AG10803 (cell line): Measurements from ENCODE around the gene INPP5A.

Source experiments
- DNase-seq: peaks from one replicate; pipeline ENCODE4 v3.0.0; 2010; ENCODE audit warnings: low read depth
- H3K4me3 ChIP-seq: 2 replicates; pipeline ENCODE4 v1.5.1; 2011; ENCODE audit warnings: mild to moderate bottlenecking, low read length, control low read depth
- TF ChIP-seq, protein P1 (sequence below): conservative IDR thresholded peaks from 2 replicates; pipeline ENCODE4 v1.5.1; 2011; ENCODE audit warnings: mild to moderate bottlenecking, low read length, control low read depth, inconsistent platforms

INPP5A gene

DNA sequence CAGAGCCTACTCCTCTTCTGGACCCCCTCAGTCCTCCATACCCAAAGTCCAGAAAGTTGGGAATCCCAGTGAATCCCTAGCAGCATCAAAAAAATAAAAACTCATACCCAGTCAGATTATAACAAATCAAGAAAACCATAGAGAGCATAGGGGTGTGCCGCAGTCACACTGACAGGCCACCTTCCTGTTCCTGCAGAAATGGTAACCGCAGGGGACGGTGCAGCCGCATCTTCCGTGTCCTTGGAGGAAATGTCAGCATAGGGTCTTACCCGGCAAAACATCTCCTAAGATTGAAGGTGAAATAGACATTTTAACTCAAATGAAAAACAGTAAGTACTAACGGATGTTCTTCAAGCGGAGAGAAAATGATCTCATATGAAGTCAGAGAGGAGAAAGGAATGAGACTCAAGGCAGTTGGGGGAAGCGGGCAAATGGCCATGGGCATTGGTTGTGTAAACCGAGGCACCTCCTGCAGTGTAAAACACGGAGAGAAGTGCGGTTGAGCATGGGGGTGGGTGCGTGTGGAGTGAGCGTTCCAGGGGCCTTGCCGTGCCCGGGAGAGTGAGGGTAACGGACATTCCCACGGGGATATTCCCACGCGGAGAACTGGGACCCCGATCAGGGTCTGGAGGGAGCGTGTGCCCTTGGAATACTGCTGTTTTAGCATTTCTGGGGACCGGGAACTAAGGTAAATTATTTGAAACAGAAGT, 137.6 kb downstream of the INPP5A start:
- no peak overlapping the region for H3K4me3 ChIP-seq
- TF ChIP-seq, protein P1, sequence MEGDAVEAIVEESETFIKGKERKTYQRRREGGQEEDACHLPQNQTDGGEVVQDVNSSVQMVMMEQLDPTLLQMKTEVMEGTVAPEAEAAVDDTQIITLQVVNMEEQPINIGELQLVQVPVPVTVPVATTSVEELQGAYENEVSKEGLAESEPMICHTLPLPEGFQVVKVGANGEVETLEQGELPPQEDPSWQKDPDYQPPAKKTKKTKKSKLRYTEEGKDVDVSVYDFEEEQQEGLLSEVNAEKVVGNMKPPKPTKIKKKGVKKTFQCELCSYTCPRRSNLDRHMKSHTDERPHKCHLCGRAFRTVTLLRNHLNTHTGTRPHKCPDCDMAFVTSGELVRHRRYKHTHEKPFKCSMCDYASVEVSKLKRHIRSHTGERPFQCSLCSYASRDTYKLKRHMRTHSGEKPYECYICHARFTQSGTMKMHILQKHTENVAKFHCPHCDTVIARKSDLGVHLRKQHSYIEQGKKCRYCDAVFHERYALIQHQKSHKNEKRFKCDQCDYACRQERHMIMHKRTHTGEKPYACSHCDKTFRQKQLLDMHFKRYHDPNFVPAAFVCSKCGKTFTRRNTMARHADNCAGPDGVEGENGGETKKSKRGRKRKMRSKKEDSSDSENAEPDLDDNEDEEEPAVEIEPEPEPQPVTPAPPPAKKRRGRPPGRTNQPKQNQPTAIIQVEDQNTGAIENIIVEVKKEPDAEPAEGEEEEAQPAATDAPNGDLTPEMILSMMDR = no peak
- DNase-seq = no peak

DNA sequence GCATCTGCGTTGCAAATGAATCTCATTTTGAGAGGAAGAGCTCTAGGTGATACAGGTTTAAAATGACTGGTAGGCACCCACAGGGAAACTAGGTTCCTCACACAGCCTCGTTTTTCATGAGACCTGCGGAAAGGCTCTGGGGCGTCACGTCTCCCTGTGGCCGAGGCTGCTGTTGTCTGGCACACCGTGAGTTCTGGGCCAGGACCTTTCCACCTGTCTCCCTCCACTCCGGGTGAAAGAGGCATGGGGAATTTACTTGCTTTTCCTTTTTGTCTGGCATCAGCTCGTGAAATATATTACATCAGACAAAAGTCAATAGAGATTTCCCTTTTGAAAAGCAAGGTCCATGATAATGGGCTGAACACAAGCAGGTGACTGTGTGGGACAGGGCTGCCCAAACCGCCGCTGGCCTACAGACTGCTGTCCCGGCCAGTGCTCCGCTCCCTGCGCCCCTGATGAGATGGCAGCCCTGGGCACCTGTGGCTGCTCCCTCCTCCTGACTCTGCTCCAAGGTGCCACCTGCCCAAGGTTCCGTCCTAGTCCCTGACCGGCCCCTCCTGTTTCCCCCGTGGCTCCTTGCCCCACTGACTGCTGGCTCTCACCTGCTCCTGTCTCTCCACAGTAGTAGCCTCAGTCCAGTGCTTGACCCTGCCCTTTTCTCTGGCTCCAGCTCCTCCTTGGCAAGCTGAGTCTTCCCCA, 138.8 kb downstream of the INPP5A start:
- no peak for DNase-seq
- no peak overlapping the region for H3K4me3 ChIP-seq
- TF ChIP-seq, protein P1 = no peak

DNA sequence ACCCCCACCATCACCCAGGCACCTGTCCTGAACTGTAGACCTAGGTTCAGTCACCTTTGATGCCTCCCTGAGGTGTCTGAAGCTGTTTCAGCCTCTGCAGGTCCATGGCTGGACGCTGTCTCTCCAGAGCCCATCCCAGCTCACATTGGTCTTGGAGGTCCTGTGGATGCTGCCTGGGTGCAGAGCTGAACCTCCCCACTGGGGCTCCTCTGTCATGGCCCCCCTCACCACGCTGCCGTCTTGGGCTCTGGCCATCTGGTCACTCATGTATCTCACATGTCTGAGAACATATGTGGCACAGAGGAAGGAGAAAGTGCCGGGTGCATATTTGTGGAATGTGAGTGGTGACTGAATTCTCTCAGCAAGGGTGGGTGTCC, 139.5 kb downstream of the INPP5A start:
- TF ChIP-seq, protein P1 = no peak
- H3K4me3 ChIP-seq = no peak overlapping the region
- DNase-seq = no peak

DNA sequence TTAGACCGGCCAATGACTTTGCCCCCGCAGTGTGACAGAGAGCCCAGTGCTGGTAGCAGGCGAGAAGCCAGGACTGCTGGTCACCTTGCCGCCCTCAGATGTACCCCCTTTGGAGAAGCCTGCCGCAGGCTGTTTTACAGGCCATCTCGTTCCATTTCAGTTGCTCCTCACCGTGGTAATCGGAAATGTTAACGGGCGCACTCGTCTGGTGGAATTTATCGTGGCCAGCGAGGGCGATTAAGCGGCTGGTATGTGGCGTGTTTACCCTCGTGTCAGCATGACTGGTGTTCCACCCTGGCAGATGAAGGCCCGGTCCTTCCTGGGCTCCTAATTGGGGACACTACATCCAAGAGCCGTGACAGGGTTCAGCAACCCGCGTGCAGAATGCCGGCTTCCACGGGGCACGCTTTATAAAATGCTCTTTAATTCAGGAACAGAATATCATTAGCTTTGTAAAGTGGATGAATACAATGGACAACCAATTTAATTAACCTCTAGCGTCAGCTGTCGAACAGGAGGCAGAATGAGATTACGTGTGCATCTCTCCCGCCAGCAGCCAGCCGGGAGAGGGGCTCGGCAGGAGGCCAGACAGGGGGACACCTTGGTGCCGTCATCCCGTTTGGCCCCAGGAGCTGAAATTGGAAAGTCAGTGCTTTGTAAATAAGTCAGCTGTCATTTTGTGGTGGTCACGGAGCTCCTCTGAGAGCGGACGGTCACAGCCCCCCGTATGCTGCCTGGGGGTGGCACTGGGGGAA, 140.1 kb downstream of the INPP5A start:
- no peak overlapping the region for H3K4me3 ChIP-seq
- TF ChIP-seq, protein P1 = no peak
- no peak for DNase-seq

DNA sequence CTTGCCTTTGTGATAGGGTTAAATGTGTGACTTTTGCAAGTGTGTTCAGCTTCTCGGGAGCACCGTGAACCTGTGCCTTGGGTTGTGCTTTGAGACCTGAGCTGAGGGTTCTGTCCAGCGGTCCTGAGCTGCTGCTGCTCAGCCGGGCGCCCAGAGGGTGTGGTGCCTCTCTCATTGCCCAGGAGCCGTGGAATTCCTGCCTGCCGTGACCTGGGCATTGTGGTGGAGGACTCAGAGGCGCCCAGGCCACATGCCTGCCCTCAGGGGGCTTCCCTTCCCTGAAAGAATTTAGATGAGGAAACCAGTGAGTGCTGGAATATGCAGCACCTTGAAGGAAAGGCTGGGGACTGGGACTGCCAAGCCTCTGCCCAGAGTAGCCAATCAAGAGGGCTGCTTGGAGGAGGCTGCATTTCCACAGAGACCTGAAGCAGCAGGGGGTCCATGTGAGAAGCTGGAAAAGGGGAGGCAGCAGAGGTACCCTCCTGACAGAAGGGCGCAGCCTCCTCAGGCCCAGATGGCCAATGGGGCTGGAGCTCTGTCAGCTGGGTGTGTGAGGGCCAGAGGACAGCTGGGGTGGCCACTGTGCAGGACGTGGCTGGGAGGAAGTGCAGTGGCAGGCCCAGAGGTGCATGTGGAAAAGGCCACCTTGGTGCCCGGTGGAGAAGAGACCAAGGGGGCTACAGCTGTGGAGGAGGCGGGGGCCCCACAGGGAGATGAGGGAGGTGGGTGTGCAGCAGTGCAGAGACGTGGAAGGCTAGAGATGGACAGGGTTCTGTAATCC, 141.0 kb downstream of the INPP5A start:
- DNase-seq = no peak
- H3K4me3 ChIP-seq = no peak overlapping the region
- TF ChIP-seq, protein P1 = no peak

DNA sequence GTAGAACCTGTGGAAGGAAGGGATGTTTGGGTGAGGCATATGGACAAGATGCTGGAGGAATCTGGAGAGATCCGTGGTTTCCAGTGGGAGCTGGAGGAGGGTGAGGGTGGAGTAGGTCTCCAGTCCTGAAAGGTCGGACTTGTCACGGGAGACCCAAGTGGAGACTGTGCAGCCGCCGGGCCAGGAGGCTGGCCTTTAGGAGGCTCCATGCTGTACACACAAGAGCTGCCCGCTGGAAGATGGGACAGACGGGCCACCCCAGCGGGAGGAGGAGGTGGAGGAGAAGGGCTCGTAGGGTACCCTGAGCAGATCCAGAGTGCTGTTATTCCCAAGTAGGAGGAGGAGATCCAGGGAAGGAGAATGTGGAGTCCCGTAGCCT, 141.6 kb downstream of the INPP5A start:
- TF ChIP-seq, protein P1 = no peak
- no peak for DNase-seq
- H3K4me3 ChIP-seq = no peak overlapping the region
